HAP-1 (cell line): ENCODE measurements around the gene ULK2.
"Not testable (repeated sequence)": the region's sequence is repeated elsewhere in the genome, so short reads cannot be mapped to it uniquely, and the experiment has no call there.

ENCODE experiments used
- DNase-seq, 2 experiments: peaks; one replicate each; pipeline ENCODE4 v3.0.0-alpha.2; 2016 to 2020; ENCODE audit warnings: low spot score in 2 of 2
- H3K27me3 ChIP-seq: fragments of 250-450 bp; sonication (Bioruptor Pico); 2 replicates; pipeline ENCODE4 v1.5.1; 2020; ENCODE audit warnings: low read depth, mild to moderate bottlenecking, moderate library complexity
- H3K36me3 ChIP-seq: fragments of 250-450 bp; sonication (Bioruptor Pico); replicated peaks from 2 replicates; pipeline ENCODE4 v1.5.1; 2020; ENCODE audit warnings: mild to moderate bottlenecking
- H3K4me1 ChIP-seq: fragments of 250-450 bp; sonication (Bioruptor Pico); 2 replicates; pipeline ENCODE4 v1.5.1; 2020; ENCODE audit warnings: mild to moderate bottlenecking
- H3K4me3 ChIP-seq: fragments of 250-450 bp; sonication (Bioruptor Pico); 2 replicates; pipeline ENCODE4 v1.5.1; 2020; ENCODE audit warnings: mild to moderate bottlenecking, moderate library complexity
- H3K9me3 ChIP-seq: fragments of 250-450 bp; sonication (Bioruptor Pico); 2 replicates; pipeline ENCODE4 v1.5.1; 2020; ENCODE audit warnings: mild to moderate bottlenecking, moderate library complexity
- in situ Hi-C: fragments of 300-500 bp; cut with MboI; formaldehyde crosslinking; loops from 3 replicates; pipeline ENCODE4 v1.14.3; 2020; ENCODE audit warnings: low sequenced_read_pairs, inconsistent platforms, mixed read lengths

Gene ULK2

GRCh38 chr17:19886116-19886515, 18.4 kb upstream of the ULK2 start:
- H3K4me1 ChIP-seq: no peaks in the 10 kb centered on the region
- no peaks in the 10 kb centered on the region for H3K27me3 ChIP-seq
- no peaks in the 10 kb centered on the region for H3K9me3 ChIP-seq
- no peak for DNase-seq
- H3K36me3 ChIP-seq: no peaks in the 10 kb centered on the region
- in situ Hi-C loops: no loop called here
- H3K4me3 ChIP-seq: no peak overlapping the region

GRCh38 chr17:19883537-19884215, 15.9 kb upstream of the ULK2 start:
- Histone ChIP-seq H3K27me3 (no peaks in the 10 kb centered on the region), H3K4me1 (no peaks in the 10 kb centered on the region), H3K4me3 (no peak overlapping the region), H3K36me3 (no peaks in the 10 kb centered on the region), H3K9me3 (no peaks in the 10 kb centered on the region)
- DNase-seq: no peak
- in situ Hi-C loops: no loop called here

GRCh38 chr17:19880393-19880792, 12.7 kb upstream of the ULK2 start:
- no peak for DNase-seq
- Histone ChIP-seq H3K36me3 (no peaks in the 10 kb centered on the region), H3K9me3 (no peaks in the 10 kb centered on the region), H3K4me3 (no peak overlapping the region), H3K27me3 (no peaks in the 10 kb centered on the region), H3K4me1 (no peaks in the 10 kb centered on the region)
- in situ Hi-C loops: no loop called here

- H3K4me1 ChIP-seq: no peaks in the 10 kb centered on the region
- no peak overlapping the region for H3K4me3 ChIP-seq
- H3K9me3 ChIP-seq: no peaks in the 10 kb centered on the region
- no peaks in the 10 kb centered on the region for H3K36me3 ChIP-seq
- in situ Hi-C loops: no loop called here
- no peaks in the 10 kb centered on the region for H3K27me3 ChIP-seq
- DNase-seq: no peak
Measured at GRCh38 chr17:19877364-19877945, 9.7 kb upstream of the ULK2 start.

- in situ Hi-C loops: no loop called here
- DNase-seq: no peak
- Histone ChIP-seq H3K4me3 (no peak overlapping the region), H3K4me1 (no peaks in the 10 kb centered on the region), H3K36me3 (no peaks in the 10 kb centered on the region), H3K27me3 (no peaks in the 10 kb centered on the region), H3K9me3 (no peaks in the 10 kb centered on the region)
Measured at GRCh38 chr17:19876529-19877161, 8.9 kb upstream of the ULK2 start.

GRCh38 chr17:19874256-19874655, 6.5 kb upstream of the ULK2 start:
- no peaks in the 10 kb centered on the region for H3K9me3 ChIP-seq
- no peak overlapping the region for H3K4me3 ChIP-seq
- no peaks in the 10 kb centered on the region for H3K4me1 ChIP-seq
- DNase-seq: no peak
- no peaks in the 10 kb centered on the region for H3K27me3 ChIP-seq
- in situ Hi-C loops: no loop called here
- no peaks in the 10 kb centered on the region for H3K36me3 ChIP-seq

- no peaks in the 10 kb centered on the region for H3K27me3 ChIP-seq
- no peaks in the 10 kb centered on the region for H3K9me3 ChIP-seq
- in situ Hi-C loops: no loop called here
- no peak overlapping the region for H3K4me3 ChIP-seq
- no peaks in the 10 kb centered on the region for H3K4me1 ChIP-seq
- H3K36me3 ChIP-seq: no peaks in the 10 kb centered on the region
- DNase-seq: no peak
Measured at GRCh38 chr17:19873346-19873745, 5.6 kb upstream of the ULK2 start.

GRCh38 chr17:19868079-19868395, 301 bp upstream of the ULK2 start:
- Histone ChIP-seq H3K9me3 (no peaks in the 10 kb centered on the region), H3K27me3 (no peaks in the 10 kb centered on the region), H3K36me3 (no peaks in the 10 kb centered on the region), H3K4me3 (no peak overlapping the region), H3K4me1 (peaks cover 4% of the 10 kb centered on the region)
- DNase-seq: no peak
- in situ Hi-C loops: no loop called here

GRCh38 chr17:19867079-19867328, 732 bp downstream of the ULK2 start:
- DNase-seq: peak in 1 of 2 experiments; percentile 66
- Histone ChIP-seq H3K4me1 (peaks cover 4% of the 10 kb centered on the region), H3K27me3 (no peaks in the 10 kb centered on the region), H3K9me3 (no peaks in the 10 kb centered on the region), H3K36me3 (no peaks in the 10 kb centered on the region), H3K4me3 (peak overlapping the region; percentile 19)
- in situ Hi-C loops: no loop called here

GRCh38 chr17:19865021-19865420, 2.7 kb downstream of the ULK2 start:
- Histone ChIP-seq H3K27me3 (no peaks in the 10 kb centered on the region), H3K4me3 (no peak overlapping the region), H3K36me3 (no peaks in the 10 kb centered on the region), H3K4me1 (peaks cover 4% of the 10 kb centered on the region), H3K9me3 (no peaks in the 10 kb centered on the region)
- in situ Hi-C loops: no loop called here
- DNase-seq: no peak

- in situ Hi-C loops, H3K27me3 ChIP-seq, DNase-seq, H3K4me3 ChIP-seq, H3K4me1 ChIP-seq, H3K9me3 ChIP-seq, H3K36me3 ChIP-seq: not testable (repeated sequence)
Measured at GRCh38 chr17:19860647-19861177, 7.0 kb downstream of the ULK2 start.

GRCh38 chr17:19857640-19858039, 10.1 kb downstream of the ULK2 start:
- H3K36me3 ChIP-seq: no peaks in the 10 kb centered on the region
- H3K4me3 ChIP-seq: no peak overlapping the region
- in situ Hi-C loops: no loop called here
- no peaks in the 10 kb centered on the region for H3K27me3 ChIP-seq
- no peaks in the 10 kb centered on the region for H3K4me1 ChIP-seq
- H3K9me3 ChIP-seq: no peaks in the 10 kb centered on the region
- DNase-seq: no peak

GRCh38 chr17:19833914-19834313, 33.8 kb downstream of the ULK2 start:
- DNase-seq: no peak
- Histone ChIP-seq H3K27me3 (no peaks in the 10 kb centered on the region), H3K9me3 (no peaks in the 10 kb centered on the region), H3K4me1 (no peaks in the 10 kb centered on the region), H3K4me3 (no peak overlapping the region), H3K36me3 (no peaks in the 10 kb centered on the region)
- in situ Hi-C loops: no loop called here

GRCh38 chr17:19830061-19830460, 37.7 kb downstream of the ULK2 start:
- DNase-seq: no peak
- Histone ChIP-seq H3K4me3 (no peak overlapping the region), H3K27me3 (no peaks in the 10 kb centered on the region), H3K9me3 (no peaks in the 10 kb centered on the region), H3K36me3 (no peaks in the 10 kb centered on the region), H3K4me1 (no peaks in the 10 kb centered on the region)
- in situ Hi-C loops: no loop called here
